Liver (tissue), 3 donors: ENCODE results near the gene LLGL2.

Experiments
- EGR1 ChIP-seq, 2 donors: IDR thresholded peaks; 2 replicates each; pipeline ENCODE4 v1.6.1; 2016 to 2018; ENCODE audit warnings: antibody characterized with exemption in 2 of 2, low read depth in 2 of 2
- TAF1 ChIP-seq: conservative IDR thresholded peaks from 2 replicates; pipeline ENCODE4 v1.6.1; 2016; ENCODE audit warnings: antibody characterized with exemption, mild to moderate bottlenecking
- YY1 ChIP-seq: IDR thresholded peaks from 2 replicates; pipeline ENCODE4 v1.6.1; 2016; ENCODE audit warnings: antibody characterized with exemption, mild to moderate bottlenecking
- TF ChIP-seq, protein P1 (sequence below): fragments of 150-350 bp; IDR thresholded peaks from 2 replicates; pipeline ENCODE4 v1.5.1; 2017; ENCODE audit warnings: improper control_type of control experiment, low read depth, low read length; ENCODE audit not compliant: missing input control
- TF ChIP-seq, protein P2 (sequence below): IDR thresholded peaks from 2 replicates; pipeline ENCODE4 v1.6.1; 2016; ENCODE audit warnings: antibody characterized with exemption
- donor health status: healthy.
- donor health status: healthy.

DNA sequence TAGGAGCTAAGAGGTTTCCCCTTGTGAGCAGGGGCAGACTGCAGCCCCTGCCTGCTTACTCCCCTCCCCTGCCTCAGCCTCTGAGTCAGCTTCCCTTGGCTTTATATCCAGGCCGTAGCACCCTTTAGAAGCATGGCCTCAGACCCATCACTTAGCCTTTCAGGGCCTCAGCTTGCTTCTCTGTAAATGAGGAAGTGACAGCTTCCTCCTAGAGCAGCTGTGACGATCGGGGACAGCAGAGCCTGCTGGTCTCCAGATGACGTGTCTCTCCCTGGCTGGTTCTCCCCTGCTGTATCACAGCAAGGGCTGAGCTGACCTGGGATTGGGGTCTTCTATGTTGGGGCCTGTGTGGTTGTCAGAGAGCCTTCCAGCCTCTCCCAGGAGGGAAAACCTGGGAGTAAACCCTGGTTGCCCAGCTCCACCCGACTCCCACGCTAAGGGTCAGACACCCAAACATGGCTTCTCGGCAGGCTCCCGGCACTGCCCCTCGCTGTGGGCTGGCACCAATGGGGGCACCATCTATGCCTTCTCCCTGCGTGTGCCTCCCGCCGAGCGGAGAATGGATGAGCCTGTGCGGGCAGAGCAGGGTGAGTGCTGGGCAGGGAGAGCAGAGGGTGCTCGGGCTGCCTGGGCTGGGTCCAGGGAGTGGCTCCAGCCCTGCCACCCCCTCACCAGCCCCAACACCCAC, 45.8 kb downstream of the LLGL2 start:
- TF ChIP-seq, protein P1, sequence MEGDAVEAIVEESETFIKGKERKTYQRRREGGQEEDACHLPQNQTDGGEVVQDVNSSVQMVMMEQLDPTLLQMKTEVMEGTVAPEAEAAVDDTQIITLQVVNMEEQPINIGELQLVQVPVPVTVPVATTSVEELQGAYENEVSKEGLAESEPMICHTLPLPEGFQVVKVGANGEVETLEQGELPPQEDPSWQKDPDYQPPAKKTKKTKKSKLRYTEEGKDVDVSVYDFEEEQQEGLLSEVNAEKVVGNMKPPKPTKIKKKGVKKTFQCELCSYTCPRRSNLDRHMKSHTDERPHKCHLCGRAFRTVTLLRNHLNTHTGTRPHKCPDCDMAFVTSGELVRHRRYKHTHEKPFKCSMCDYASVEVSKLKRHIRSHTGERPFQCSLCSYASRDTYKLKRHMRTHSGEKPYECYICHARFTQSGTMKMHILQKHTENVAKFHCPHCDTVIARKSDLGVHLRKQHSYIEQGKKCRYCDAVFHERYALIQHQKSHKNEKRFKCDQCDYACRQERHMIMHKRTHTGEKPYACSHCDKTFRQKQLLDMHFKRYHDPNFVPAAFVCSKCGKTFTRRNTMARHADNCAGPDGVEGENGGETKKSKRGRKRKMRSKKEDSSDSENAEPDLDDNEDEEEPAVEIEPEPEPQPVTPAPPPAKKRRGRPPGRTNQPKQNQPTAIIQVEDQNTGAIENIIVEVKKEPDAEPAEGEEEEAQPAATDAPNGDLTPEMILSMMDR: no peak
- TF ChIP-seq EGR1 (IDR thresholded peaks at IDR 0.05; ENCODE audit: low read depth in 2 of 2) (no peak), YY1 (no peak), TAF1 (no peak)
- TF ChIP-seq, protein P2, sequence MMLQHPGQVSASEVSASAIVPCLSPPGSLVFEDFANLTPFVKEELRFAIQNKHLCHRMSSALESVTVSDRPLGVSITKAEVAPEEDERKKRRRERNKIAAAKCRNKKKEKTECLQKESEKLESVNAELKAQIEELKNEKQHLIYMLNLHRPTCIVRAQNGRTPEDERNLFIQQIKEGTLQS: no peak
